ENCODE results near the gene TIMP2.

TIMP2 gene

DNA sequence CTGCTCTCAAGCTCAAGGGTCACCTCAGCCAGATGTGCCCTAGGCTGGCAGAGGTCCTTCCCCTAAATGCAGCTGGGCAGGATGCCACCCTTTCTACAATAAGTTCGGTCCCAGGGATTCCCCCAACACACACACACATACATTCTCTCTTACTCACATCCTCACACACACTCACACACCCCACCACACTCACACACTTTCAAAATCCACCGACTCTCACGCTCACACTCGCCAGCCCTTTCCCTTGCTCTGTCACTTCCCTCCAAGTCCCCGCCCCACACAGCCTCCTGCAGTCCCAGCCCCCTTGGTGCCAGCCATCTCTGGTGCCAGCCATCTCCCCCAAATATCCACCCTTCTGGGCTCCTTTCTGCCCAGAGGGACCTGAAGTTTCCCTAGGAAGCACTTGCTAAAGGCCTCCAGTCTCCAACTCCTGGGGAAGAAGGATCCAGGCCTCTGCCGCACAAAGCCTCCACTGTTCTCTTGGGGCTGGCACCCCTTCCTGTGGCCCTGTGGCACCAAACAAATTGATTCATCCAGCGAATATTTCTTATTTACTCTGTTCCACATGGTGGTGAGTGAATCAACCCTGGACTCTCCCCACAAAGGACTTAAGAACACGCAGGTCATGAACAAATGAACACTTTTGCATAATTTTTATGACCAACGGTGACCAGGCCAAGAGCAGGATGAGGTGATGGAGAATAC lies 80.7 kb downstream of the TIMP2 start:
- no peak overlapping the region for H3K4me3 ChIP-seq (ENCODE audit: low read length)
- H3K9ac ChIP-seq (ENCODE audit: low read depth, low read length): no peak overlapping the region
- H3K27ac ChIP-seq (ENCODE audit: low read length): no peak overlapping the region
- H3K9me3 ChIP-seq (ENCODE audit: insufficient read depth, low read depth, low read length): no peaks in the 10 kb centered on the region
- H3K27me3 ChIP-seq (ENCODE audit: insufficient read depth, low read length): no peaks in the 10 kb centered on the region
- no peaks in the 10 kb centered on the region for H3K4me1 ChIP-seq (ENCODE audit: insufficient read depth, low read length)
- no peaks in the 10 kb centered on the region for H3K36me3 ChIP-seq (ENCODE audit: insufficient read depth, low read depth, low read length)

DNA sequence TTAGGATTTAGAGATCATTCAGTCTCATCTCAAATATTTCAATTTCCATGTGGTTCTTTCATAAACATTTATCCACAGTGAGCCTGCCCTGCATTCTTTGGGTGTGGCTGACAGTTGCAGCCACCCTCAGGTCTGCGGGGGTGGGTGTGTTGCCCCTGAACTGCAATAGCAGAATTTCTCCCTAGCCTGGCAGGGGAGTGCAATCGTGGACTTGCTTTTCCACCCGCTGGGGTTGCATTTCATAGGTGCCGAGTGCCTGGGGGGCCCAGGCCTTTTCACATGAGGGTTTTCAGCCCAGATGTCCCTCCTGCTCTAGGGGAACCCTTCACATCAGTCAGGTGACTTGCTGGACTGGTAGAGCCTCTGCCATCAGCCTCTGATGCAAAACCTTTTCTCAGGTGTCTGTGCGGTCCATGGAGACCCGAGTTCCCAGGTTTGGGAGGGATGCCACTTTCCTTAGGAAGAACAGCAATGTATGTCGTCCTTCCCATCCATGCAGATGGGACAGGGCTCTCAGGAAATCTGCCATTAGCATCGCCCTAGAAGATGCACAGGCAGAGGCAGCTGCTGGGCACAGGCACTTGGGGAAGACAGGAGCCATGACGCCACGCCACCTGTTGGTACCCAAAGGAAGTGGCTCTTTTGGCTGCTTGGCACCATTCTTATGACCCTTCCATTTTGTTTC lies 82.2 kb downstream of the TIMP2 start:
- Histone ChIP-seq H3K9me3 (ENCODE audit: insufficient read depth, low read depth, low read length) (no peaks in the 10 kb centered on the region), H3K27ac (ENCODE audit: low read length) (no peak overlapping the region), H3K36me3 (ENCODE audit: insufficient read depth, low read depth, low read length) (peaks cover under 1% of the 10 kb centered on the region; the same call in 1 of the 2 replicates), H3K4me1 (ENCODE audit: insufficient read depth, low read length) (0 out of 2 replicates have a peak, but pooled peaks cover 7% of the 10 kb centered on the region), H3K9ac (ENCODE audit: low read depth, low read length) (peak overlapping the region; percentile 27; the same call in 1 of the 2 replicates), H3K4me3 (ENCODE audit: low read length) (no peak overlapping the region), H3K27me3 (ENCODE audit: insufficient read depth, low read length) (no peaks in the 10 kb centered on the region)

DNA sequence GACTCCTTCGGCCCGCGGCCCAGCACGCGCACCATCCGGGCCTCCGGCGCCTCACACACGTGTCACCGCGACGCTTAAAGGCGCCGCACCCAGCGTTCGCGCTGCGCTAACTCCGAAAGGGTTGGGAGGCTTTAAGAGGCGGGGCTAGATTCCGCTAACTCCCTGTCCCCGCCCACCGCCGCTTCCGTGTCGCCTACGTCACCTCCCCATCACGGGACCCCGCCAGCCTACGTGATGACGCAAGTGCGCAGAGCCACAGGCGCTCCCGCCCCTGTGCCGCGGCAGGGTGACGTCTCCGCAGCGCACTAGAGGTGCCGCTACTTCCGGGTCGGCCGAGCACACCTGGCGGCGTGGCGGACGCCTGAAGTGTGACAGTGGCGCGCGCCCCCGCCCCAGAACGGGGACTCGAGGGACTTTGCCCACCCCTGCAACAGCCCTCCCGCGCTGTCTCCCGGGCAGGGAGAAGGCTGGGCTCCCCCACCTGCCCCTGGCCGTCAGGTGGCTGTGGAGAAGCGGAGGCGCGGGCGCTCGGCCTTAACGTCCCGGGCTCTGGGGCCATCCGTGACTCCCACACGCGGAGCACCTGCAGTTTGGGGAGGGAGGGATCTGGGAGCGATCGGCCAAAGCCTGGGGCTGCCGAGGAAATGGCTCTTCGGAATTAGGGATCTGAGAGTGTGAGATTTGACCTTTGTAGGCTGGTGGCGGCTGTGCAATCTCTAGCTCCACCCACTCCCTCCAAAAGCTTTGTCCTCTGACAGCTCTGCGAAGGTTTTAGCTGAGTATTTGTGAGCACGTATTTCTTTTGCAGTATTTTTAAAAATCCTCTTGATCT lies 84.2 kb downstream of the TIMP2 start, which contains the start of gene USP36:
TSS of gene USP36 (minus strand) at position 35 of the 832 bp plus-strand sequence. CDS start 4,451 bp downstream, outside the sequence.
- Histone ChIP-seq H3K9ac (ENCODE audit: low read depth, low read length) (peak within 1 kb of the TSS; percentile 83), H3K9me3 (ENCODE audit: insufficient read depth, low read depth, low read length) (no peaks in the 10 kb centered on the region), H3K4me1 (ENCODE audit: insufficient read depth, low read length) (0 out of 2 replicates have a peak, but pooled peaks cover 7% of the 10 kb centered on the region), H3K36me3 (ENCODE audit: insufficient read depth, low read depth, low read length) (peaks cover 21% of the 10 kb centered on the region), H3K27me3 (ENCODE audit: insufficient read depth, low read length) (no peaks in the 10 kb centered on the region), H3K27ac (ENCODE audit: low read length) (peak within 1 kb of the TSS; percentile 33), H3K4me3 (ENCODE audit: low read length) (peak within 1 kb of the TSS; percentile 81)

DNA sequence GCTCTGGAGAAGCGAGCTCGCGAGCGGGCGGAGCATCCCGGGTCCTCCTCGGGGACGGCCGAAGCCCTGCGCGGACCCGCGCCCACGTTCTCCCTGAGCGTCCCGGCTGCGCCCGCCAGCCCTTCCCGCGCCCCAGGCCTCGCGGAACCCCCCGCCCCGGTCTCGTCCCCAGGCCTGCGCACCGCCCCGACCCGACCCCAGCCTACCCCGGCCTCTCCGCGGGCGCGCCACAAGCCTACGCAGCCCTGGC lies 84.7 kb downstream of the TIMP2 start:
- H3K9ac ChIP-seq (ENCODE audit: low read depth, low read length): peak overlapping the region; percentile 83; the same call in 1 of the 2 replicates
- H3K36me3 ChIP-seq (ENCODE audit: insufficient read depth, low read depth, low read length): peaks cover 26% of the 10 kb centered on the region
- peak overlapping the region; percentile 81; the same call in 1 of the 2 replicates for H3K4me3 ChIP-seq (ENCODE audit: low read length)
- H3K9me3 ChIP-seq (ENCODE audit: insufficient read depth, low read depth, low read length): no peaks in the 10 kb centered on the region
- no peak overlapping the region for H3K27ac ChIP-seq (ENCODE audit: low read length)
- H3K27me3 ChIP-seq (ENCODE audit: insufficient read depth, low read length): no peaks in the 10 kb centered on the region
- 0 out of 2 replicates have a peak, but pooled peaks cover 7% of the 10 kb centered on the region for H3K4me1 ChIP-seq (ENCODE audit: insufficient read depth, low read length)

DNA sequence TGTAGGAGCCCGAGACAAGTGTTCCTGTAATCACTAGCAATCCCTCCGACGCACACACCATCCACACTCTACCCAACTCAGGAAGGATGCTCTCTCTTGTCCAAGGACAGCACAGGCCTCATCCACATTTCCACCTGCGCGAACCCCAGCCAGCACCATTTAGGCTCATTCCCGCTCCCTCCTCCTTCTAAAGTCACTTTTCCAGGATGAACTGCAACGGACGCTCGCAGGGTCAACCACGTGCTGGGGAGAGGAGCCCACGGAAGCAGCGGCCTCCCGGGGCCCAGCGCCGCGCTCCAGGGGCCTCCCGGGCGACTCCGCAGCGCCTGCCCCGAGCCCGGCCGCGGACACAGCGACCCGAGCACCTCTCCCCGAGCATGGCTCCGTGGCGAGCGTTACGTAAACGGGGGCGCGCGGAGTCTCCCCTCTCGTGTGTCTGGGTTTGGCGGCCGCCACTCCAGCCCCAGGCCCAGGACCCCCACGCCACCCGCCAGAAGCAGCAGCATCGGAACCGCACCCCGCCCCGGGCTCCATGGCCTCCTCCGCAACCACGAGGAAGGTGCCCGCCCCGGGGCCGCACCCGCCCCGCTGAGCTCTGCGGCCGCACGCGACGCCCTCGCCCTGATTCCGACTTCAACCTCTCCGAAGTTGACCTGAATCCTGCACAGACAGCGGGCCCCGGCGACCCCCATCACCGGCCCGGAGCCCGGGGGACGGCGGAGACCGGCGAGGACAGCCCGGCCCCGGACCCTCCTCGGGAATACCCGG lies 85.2 kb downstream of the TIMP2 start:
- Histone ChIP-seq H3K27me3 (ENCODE audit: insufficient read depth, low read length) (no peaks in the 10 kb centered on the region), H3K4me1 (ENCODE audit: insufficient read depth, low read length) (0 out of 2 replicates have a peak, but pooled peaks cover 7% of the 10 kb centered on the region), H3K9me3 (ENCODE audit: insufficient read depth, low read depth, low read length) (no peaks in the 10 kb centered on the region), H3K4me3 (ENCODE audit: low read length) (peak overlapping the region; percentile 81), H3K9ac (ENCODE audit: low read depth, low read length) (peak overlapping the region; percentile 83), H3K36me3 (ENCODE audit: insufficient read depth, low read depth, low read length) (peaks cover 31% of the 10 kb centered on the region), H3K27ac (ENCODE audit: low read length) (no peak overlapping the region)

DNA sequence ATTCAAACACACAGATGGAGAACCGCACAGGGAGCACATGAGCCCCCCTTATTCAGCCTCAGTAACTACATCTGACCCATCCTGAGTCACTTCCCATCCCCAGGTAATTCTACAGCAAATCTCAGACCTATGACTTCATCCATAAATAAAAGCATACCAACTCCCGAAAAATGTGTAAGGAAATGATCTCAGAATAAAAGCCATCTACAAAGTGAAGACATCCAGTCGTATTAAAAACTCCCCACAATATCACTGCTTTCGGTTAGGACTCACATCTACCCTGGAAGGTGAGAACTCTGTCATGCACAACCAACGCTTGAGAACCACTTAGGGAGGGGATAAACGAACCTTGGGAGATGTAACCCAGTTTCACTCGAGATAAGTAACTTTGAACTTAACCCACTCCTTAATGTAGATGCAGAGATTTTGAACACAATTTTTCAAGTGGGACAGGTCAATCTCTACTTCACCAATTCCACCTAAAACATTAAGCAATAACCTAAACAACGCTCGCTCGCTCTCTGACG lies 85.9 kb downstream of the TIMP2 start:
- no peak overlapping the region for H3K27ac ChIP-seq (ENCODE audit: low read length)
- peaks cover 38% of the 10 kb centered on the region for H3K36me3 ChIP-seq (ENCODE audit: insufficient read depth, low read depth, low read length)
- H3K27me3 ChIP-seq (ENCODE audit: insufficient read depth, low read length): no peaks in the 10 kb centered on the region

DNA sequence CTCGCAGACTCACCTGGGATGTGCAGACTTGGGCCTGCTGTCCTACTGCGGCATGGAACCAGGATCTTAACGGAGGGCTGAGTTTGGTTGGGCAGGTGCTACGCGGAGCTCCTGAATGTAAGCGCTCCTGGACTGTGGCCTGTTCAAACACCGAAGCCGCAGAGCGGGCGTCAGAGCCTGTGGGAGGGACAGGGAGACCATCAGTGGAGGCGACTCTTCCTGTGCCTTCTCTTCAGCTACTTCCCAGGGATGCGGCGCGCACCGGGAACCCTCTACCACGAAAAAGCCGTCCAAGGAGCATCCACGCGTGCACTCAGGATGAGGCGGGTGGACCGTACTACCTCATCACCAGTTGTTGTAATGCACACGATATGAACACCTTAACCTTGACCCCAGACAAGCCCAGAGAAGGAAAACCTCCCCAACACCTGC lies 86.6 kb downstream of the TIMP2 start:
- 0 out of 2 replicates have a peak, but pooled peaks cover 7% of the 10 kb centered on the region for H3K4me1 ChIP-seq (ENCODE audit: insufficient read depth, low read length)
- no peaks in the 10 kb centered on the region for H3K27me3 ChIP-seq (ENCODE audit: insufficient read depth, low read length)
- peak overlapping the region; percentile 83; the same call in 1 of the 2 replicates for H3K9ac ChIP-seq (ENCODE audit: low read depth, low read length)
- H3K9me3 ChIP-seq (ENCODE audit: insufficient read depth, low read depth, low read length): no peaks in the 10 kb centered on the region
- peaks cover 45% of the 10 kb centered on the region for H3K36me3 ChIP-seq (ENCODE audit: insufficient read depth, low read depth, low read length)
- H3K4me3 ChIP-seq (ENCODE audit: low read length): peak overlapping the region; percentile 81; the same call in 1 of the 2 replicates
- H3K27ac ChIP-seq (ENCODE audit: low read length): no peak overlapping the region

More for the DNA sequence above, 85.9 kb downstream of the TIMP2 start:
- Histone ChIP-seq H3K9me3 (ENCODE audit: insufficient read depth, low read depth, low read length) (no peaks in the 10 kb centered on the region), H3K9ac (ENCODE audit: low read depth, low read length) (peak overlapping the region; percentile 83), H3K4me3 (ENCODE audit: low read length) (peak overlapping the region; percentile 81), H3K4me1 (ENCODE audit: insufficient read depth, low read length) (0 out of 2 replicates have a peak, but pooled peaks cover 7% of the 10 kb centered on the region)

DNA sequence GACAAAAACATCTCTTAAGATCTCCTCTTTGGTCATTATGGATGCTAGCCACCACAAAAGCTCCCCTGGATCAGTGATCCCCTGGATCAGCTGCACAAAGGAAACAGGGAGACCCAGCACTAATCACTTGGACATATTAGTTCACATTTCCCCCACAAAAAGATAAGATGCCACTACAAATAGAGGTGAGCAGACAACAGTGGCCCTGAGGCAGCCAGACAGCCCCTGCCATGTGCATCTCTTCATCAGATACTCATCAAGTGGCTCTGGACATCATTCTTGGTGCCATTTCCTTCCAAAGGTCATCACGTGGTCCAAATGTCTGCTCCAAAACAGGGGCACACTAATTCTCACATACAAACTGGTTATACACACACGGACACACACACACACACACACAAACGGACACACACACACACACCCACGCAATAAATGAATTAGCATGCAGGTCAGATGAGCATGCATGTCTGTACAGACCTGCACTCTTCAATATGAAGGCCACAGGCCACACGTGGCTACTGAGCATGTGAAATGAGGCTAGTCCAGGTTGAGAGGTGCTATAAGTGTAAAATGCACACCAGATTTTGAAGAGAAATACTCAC lies 88.7 kb downstream of the TIMP2 start:
- peaks cover 65% of the 10 kb centered on the region for H3K36me3 ChIP-seq (ENCODE audit: insufficient read depth, low read depth, low read length)
- no peak overlapping the region for H3K27ac ChIP-seq (ENCODE audit: low read length)
- H3K9ac ChIP-seq (ENCODE audit: low read depth, low read length): no peak overlapping the region

DNA sequence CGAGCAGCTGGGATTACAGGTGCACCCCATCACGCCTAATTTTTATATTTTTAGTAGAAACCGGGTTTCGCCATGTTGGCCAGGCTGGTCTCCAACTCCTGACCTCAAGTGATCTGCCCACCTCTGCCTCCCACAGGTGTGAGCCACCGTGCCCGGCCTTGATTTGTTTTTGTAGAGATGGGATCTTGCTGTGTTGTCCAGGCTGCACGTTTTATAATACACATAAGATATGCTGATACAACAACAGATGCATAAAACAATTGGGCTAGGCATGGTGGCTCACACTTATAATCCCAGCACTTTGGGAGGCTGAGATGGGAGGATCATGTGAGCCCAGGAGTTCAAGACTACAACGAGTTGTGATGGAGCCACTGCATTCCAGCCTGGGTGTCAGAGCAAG lies 90.6 kb downstream of the TIMP2 start:
- Histone ChIP-seq H3K36me3 (ENCODE audit: insufficient read depth, low read depth, low read length) (peaks cover 83% of the 10 kb centered on the region), H3K4me3 (ENCODE audit: low read length) (no peak overlapping the region), H3K27me3 (ENCODE audit: insufficient read depth, low read length) (no peaks in the 10 kb centered on the region), H3K4me1 (ENCODE audit: insufficient read depth, low read length) (0 out of 2 replicates have a peak, but pooled peaks cover 7% of the 10 kb centered on the region), H3K9ac (ENCODE audit: low read depth, low read length) (no peak overlapping the region), H3K9me3 (ENCODE audit: insufficient read depth, low read depth, low read length) (no peaks in the 10 kb centered on the region), H3K27ac (ENCODE audit: low read length) (no peak overlapping the region)

More for the DNA sequence above, 88.7 kb downstream of the TIMP2 start:
- H3K27me3 ChIP-seq (ENCODE audit: insufficient read depth, low read length): no peaks in the 10 kb centered on the region
- H3K4me1 ChIP-seq (ENCODE audit: insufficient read depth, low read length): 0 out of 2 replicates have a peak, but pooled peaks cover 7% of the 10 kb centered on the region
- H3K4me3 ChIP-seq (ENCODE audit: low read length): no peak overlapping the region
- no peaks in the 10 kb centered on the region for H3K9me3 ChIP-seq (ENCODE audit: insufficient read depth, low read depth, low read length)

DNA sequence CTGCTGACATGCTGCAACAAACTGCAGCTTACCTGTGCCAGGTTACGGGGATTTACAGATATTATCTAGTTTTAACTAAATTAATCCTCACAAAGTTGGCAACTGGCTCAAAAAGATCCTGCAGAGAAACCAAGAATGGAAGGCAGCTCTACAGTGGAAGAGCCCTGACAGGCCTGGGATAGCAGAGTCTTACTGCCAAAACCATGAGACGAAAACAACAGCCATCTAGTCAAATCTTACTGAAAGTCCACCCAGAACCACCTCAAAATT lies 92.7 kb downstream of the TIMP2 start:
- Histone ChIP-seq H3K36me3 (ENCODE audit: insufficient read depth, low read depth, low read length) (peaks cover 98% of the 10 kb centered on the region), H3K27ac (ENCODE audit: low read length) (no peak overlapping the region), H3K4me1 (ENCODE audit: insufficient read depth, low read length) (no peaks in the 10 kb centered on the region), H3K9me3 (ENCODE audit: insufficient read depth, low read depth, low read length) (no peaks in the 10 kb centered on the region), H3K4me3 (ENCODE audit: low read length) (no peak overlapping the region), H3K9ac (ENCODE audit: low read depth, low read length) (no peak overlapping the region), H3K27me3 (ENCODE audit: insufficient read depth, low read length) (no peaks in the 10 kb centered on the region)
